ENCODE results near the gene PKN1.
"Not testable (repeated sequence)": the region's sequence is repeated elsewhere in the genome, so short reads cannot be mapped to it uniquely, and the experiment has no call there.

Gene PKN1
- total RNA-seq, result 182 reads per million, percentile 91 among the genes with 10 or more reads in this experiment

DNA sequence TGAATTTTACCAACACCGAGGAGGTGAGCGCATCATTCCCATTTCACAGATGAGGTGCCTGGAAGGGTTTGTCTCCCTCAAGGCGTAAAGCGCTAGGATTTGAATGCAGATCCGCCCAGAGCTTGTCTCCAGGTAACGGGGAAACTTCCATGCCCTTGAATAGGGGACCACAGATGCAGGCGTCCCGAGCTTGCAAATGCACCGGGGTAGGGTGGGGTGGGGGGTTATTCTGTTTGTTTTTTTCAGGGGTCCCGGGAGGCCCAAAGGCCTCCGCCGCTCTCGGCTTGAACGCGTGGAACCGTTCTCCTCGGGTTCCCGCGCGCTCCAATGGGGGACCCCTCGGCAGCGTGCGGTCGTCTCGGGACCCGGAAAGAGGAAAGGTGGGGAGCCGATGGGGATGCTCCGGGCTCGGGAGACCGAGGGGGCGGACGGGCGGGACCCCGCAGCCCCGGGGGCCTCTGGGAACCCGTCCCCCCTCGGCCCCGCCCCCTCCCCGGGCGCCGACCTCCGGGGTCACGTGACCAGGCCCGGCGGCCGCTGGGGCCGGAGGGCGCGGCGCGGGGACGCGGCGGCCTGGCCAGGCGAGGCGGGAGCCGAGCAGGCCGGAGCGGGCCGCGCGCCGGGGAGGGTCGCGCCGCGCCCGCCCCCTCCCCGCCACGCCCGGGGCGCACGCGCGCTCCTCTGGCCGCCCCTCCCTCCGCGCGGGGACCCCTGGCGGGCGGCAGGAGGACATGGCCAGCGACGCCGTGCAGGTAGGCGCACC is at the start of gene PKN1:
Gene PKN1, plus strand, starts transcription at position 516 of the 763 bp plus-strand sequence. Its CDS starts 216 bp downstream, at position 732.
- peak; percentile 24 for DNase-seq

DNA sequence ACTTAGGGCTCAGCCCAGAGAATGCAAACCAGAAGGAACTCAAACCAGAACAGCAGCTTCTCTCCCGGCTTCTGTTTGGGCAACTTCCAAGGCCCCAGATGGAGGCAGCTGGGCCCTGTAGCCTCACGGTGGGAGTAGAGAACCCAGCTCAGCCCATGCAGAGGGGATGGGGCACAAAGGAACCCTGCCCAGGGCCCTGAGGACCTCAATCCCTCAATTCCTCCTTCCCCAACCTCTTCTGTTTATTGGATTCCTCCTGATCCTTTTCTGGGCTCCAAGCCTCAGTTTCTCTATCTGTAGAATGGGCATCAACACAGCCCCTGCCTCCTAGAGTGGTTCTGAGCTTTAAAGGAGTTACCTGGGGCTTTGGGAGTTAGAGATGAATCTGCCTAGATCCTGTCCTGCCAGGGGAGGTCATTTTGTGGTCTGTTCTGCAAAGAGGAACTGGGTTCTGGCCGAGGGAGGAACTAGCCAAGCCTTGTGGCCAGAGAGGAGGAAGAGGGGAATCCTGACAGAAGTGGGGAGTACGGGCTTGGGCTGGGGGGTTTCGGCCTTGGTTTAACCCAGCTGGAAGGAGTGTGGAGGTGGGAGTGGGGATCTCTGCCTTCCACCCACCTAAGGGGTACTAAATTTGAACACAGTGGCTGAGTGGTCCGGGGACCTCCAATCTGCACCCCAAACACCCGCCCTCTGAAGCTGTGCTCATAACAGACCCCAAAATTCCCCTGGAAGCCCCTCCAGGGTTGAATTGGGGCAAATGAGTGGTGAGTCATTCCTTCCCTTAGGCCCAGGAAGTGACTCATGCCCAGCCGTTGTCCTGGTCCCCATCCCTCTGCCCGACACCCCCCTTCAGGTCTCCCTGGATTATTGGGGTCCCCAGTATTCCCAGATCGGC is 49.2 kb upstream of the PKN1 start:
- DNase-seq, result peak; percentile 65

DNA sequence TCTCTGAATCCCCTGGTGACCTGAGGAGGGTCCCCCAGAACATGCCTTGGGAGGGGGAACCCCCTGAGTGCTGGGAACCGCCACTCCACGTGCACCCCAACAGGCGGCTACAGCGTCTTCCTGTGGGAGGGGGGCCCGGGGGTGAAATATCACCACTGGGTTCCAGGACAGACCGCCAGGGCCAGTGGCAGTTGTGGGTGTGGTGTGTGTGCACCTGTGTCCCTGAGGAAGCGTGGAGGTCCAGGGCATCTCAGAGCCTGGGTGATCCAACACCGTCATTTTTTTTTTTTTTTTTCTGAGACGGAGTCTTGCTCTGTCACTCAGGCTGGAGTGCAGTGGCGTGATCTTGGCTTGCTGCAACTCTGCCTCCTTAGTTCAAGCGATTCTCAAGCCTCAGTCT is 47.6 kb upstream of the PKN1 start:
- DNase-seq, result no peak

DNA sequence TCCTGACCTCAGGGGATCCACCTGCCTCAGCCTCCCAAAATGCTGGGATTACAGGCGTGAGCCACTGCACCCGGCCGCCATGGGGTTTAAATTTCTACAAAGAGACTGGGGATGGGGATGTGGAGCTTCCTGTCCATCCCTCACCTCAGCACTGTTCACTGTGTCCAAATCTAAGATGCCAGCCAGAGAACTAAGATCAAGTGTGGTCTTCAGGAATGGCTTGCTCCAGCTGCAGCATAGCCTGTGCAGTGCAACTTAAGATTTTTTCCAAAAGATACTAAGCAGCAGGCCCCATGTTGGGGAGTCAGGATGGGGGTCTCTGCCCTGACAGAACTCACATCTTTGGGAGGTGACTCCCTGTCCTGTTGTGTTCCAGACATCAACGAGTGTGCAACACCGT is 42.6 kb upstream of the PKN1 start:
- DNase-seq, result no peak

DNA sequence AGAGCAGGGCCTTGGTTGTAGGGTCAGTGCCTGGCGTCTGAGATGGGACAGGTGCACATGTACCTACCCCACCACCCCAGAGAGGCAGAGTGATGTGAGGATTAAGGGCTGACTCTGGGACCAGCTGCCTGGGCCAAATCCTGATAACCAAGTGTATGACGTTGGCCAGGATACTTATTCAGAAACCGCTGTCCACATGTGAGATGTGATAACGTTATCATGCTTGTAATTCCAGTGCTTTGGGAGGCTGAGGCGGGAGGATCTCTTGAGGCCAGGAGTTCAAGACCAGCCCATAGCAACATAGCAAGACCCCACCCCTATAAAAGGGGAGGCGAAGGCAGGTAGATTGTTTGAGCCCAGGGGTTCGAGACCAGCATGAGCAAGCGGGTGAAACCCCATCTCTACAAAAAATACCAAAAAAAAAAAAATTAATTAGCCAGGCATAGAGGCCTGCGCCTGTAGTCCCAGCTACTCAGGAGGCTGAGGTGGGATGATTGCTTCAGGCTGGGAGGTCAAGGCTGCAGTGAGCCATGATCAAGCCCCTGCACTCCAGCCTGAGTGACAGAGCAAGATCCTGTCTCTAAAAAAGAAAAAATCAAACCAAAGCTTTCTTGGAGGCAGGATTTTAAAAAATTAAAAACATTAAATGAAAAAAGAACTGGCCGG is 41.8 kb upstream of the PKN1 start:
- DNase-seq, result no peak

DNA sequence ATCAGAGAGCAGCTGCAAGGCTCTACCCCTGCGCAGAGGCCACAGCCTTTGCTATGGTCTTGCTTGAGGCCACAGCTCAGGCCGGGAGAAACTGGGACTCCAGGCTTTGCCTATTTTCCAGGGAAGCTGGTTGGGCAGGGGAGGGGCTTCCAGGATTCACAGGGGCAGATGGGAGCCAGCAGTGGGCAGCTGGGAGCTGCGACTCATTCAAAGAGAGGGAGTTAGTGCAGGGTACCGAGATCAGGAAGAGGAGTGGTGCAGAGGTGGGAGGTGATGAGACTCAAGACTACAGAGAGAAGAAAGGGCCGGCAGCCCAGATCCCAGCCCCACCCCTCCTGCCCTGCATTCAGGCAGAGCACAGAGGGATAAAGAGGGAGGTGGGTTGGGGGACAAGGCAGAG is 39.8 kb upstream of the PKN1 start:
- no peak for DNase-seq

DNA sequence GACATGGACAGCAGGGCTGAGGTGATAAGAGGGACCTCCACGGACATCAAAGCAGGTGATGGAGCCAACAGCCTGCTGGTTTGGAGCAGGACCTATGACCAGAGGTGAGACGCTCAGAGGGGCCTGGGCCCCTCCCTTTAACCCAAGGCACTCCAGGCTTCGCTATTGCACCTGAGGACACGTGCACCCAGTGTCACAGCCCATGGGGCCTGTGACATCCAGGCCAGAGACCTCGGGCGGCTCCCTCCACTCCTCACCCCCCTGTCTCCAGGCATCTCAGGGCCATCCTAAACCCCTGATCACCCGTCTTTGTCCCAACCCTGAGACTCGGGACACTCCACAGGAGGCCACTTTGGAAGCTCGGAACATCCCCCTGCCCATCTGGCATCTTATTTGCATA is 38.9 kb upstream of the PKN1 start:
- no peak for DNase-seq

DNA sequence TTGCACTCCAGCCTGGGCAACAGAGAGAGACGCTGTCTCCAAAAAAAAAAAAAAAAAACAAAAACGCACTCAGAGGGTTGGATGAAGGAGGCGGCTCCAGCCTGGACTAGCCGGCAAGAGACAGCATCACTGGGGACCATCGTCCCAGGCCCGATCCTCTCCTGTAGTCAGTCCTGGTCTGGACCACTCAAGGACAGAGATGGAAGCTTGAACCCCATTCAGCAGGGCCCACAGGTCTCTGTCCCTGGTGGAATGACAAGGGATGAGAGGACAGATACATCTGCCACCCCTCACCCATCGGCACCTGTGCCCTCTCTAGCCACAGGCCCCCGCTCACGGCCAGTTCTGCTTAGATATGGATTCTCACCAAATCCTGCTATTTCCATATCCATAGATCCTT is 37.8 kb upstream of the PKN1 start:
- DNase-seq, result no peak

DNA sequence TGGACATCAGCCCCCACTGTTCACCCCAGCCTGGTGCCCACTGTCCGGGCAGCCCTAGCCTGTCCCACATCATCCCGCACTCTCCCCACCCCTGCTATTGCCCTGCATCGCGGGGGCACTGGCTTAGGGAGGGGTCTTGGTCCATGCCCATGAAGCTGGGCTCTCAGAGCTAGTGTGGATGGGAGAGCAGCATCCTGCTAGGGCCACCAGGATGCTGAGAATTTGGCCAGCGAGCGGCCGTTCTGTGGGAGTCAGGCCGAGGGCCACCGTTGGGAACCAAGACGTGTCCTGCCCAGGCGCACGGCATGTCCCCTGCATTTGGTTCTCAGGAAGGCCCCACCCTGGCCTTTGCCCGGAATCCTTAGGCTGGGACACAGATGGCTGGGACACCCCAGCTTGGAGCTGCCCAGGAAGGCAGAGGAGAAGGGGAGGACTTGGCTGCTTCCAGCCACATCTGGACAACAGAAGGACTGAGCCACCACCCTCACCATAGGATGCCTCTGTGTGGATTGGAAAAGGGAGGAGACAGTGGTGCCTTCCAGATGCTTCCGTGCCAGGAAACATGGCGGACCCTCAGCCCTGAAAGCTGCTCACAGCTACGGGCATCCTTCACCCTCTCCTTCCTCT is 37.3 kb upstream of the PKN1 start:
- DNase-seq, result no peak

DNA sequence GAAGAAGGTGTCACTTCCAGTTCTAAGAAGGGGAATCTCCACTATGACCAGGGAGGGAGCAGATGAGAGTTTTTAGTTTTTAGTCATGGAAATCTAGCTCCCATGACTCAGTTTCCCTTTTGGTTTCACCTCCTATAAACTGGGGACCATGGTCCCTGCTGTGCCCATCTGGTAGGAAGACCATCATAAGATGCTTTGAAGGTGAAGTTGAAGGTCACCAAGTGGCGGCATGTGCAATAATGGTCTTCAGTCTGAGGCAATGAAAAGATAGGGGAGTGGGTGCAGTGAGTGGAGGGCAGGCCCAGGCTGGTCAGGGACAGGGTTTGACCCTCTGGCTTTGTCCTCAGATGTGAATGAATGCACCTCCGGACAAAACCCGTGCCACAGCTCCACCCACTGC is 36.4 kb upstream of the PKN1 start:
- DNase-seq, result not testable (repeated sequence)

DNA sequence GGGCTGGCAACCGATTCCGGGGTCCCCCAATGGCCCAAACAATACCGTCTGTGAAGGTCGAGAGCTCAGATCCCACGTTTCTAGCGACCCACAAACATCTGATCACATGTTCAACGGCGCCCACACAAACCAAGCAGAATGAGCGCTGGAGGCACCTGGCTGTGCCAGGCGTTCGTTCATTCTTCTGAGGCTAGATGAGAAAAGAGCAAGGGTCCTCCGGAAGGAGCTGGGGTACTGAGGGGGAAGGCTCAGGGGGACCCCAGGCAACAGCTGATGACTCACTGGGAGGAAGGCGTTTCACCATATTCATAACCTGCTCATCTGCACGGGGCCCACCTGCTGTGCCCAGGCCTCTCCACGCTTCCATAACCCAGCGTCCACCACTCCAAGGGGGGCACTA is 35.9 kb upstream of the PKN1 start:
- not testable (repeated sequence) for DNase-seq

DNA sequence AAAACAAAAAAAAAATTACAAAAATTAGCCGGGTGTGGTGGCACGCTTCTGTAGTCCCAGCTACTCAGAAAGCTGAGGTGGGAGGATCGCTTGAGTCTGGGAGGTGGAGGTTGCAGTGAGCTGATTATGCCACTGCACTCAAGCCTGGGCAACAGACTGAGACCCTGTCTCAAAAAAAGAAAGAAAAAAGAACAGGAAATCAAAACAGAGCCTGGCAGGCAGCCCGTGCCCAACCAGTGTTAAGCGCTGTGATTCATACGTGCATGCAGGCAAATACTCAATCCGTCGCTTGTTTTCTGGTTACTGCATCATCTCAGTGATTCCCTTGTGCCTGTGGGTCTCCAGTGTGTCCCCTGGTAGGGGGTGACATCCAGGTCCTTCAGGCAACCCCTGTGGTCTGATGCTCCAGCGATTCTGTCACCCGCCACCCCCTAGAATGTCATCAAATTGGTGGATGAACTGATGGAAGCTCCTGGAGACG is 32.1 kb upstream of the PKN1 start:
- no peak for DNase-seq

DNA sequence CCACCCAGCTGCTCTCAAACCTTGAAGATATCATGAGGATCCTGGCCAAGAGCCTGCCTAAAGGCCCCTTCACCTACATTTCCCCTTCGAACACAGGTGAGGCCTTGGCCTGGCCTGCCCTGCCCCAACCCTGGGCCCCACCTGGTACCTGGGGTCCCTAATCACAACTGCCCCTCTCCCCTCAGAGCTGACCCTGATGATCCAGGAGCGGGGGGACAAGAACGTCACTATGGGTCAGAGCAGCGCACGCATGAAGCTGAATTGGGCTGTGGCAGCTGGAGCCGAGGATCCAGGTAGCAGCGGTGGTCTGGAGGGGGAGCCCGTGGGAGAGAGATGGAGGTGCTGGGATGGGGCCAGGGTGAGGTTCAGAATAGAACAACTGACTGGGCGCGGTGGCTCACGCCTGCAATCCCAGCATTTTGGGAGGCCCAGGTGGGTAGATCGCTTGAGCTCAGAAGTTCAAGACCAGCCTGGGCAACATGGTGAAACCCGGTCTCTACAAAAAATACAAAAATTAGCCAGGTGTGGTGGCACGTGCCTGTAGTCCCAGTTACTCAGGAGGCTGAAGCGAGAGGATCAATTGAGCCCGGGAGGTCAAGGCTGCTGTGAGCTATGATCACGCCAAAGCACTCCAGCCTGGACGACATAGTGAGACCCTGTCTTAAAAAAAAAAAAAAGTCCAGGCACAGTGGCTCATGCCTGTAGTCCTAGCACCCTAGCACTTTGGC is 31.5 kb upstream of the PKN1 start:
- DNase-seq, result no peak

DNA sequence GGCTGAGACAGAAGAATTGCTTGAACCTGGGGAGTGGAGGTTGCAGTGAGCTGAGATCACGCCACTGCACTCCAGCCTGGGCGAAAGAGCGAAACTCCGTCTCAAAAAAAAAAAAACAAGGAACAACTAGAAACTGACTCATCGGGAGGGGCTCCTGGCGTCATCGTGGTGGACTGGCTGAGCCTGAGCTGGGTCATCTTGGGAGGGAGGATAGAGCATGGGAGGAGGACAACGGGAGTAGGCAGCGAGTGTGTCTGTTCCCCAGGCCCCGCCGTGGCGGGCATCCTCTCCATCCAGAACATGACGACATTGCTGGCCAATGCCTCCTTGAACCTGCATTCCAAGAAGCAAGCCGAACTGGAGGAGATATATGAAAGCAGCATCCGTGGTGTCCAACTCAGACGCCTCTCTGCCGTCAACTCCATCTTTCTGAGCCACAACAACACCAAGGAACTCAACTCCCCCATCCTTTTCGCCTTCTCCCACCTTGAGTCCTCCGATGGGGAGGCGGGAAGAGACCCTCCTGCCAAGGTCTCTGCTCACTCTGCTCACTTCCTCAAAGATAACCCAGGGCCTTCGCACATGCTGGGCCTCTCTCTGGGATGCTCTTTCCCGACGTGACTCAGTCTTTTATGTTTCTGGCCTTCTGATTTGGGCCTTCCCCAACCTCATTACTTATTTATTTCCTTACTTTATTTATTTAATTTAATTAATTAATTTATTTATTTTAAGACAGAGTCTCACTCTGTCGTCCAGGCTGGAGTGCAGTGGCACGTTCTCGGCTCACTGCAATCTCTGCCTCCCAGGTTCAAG is 30.6 kb upstream of the PKN1 start:
- DNase-seq, result no peak

DNA sequence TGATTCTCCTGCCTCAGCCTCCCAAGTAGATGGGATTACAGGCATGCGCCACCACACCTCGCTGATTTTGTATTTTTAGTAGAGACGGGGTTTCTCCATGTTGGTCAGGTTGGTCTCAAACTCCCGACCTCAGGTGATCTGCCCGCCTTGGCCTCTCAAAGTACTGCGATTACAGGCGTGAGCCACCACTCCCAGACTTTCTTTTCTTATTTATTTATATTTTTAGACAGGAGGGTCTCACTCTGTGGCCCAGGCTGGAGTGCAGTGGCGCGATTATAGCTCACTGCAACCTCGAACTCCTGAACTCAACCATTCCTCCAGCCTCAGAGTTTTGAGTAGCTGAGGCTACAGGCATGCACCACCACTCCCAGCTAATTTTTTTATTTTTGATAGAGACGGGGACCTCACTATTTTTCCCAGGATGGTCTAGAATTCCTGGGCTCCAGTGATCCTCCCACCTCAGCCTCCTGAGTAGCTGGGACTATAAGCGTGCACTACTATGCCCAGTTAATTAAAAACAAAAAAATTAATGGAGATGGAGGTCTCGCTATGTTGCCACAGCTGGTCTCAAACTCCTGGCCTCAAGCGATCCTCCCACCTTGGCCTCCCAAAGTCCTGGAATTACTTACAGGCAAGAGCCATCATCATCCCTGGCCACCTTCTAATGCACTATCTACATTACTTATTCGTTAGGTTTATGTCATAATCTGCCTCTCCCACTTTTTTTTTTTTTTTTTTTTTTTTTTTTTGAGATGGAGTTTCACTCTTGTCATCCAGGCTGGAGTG is 29.8 kb upstream of the PKN1 start:
- DNase-seq, result not testable (repeated sequence)

DNA sequence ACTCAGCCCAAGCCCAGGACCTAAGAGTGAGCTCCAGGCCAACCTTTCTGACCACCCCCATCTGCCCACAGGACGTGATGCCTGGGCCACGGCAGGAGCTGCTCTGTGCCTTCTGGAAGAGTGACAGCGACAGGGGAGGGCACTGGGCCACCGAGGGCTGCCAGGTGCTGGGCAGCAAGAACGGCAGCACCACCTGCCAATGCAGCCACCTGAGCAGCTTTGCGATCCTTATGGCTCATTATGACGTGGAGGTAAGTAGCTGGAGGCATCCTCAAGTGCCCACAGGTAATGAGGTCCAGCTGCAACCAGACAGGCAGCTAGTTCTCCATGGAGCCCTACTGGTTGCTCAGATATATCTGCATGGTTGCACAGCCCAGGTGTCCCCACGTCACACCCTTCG is 28.8 kb upstream of the PKN1 start:
- no peak for DNase-seq

DNA sequence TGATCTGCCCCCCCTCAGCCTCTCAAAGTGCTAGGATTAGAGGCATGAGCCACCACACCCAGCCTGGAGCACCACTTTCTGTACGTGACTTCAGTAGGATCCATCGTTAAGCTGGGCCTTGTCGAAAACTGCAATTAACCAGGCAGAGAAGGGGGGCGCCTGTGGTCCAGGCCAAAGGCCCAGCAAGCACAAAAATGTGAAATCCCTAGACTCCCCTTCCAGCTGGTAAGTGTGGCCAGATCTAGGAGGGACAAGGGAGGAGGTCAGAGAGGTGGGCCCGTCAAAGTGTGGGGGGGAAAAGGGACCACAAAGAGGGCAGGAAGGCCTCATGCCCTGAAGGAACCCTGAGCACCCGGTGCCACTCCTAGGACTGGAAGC is 27.7 kb upstream of the PKN1 start:
- DNase-seq, result no peak

DNA sequence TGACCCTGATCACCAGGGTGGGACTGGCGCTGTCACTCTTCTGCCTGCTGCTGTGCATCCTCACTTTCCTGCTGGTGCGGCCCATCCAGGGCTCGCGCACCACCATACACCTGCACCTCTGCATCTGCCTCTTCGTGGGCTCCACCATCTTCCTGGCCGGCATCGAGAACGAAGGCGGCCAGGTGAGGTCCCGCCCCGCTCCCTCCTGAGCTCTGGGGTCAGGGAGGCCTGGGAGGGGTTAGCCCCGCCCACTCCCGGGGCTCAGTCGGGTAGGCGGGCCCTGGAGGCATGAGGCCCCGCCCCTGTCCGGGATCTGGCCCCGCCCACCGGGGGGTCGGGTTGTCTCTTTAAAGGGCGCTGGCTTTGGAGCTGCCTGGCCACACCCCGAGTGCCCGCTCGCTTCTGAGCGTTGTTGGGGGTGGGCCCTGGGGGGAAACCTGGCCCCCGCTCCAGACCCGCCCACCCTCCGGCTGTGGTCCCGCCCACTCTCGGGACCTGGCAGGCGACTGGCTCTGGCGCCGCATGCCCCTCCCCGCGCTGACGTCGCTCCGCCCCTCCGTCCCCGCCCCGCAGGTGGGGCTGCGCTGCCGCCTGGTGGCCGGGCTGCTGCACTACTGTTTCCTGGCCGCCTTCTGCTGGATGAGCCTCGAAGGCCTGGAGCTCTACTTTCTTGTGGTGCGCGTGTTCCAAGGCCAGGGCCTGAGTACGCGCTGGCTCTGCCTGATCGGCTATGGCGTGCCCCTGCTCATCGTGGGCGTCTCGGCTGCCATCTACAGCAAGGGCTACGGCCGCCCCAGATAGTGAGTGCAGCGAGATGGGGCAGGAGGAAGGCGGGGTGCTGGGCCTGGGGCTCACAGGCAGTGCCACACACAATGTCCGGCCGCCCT is 27.1 kb upstream of the PKN1 start:
- DNase-seq, result peak; percentile 81

All from effector CD4-positive, alpha-beta T cell (primary cell).